WTC11 (cell line): ENCODE results near the gene SCNN1A. TPM values are rescaled to one million over a fixed set of nuclear protein-coding genes. Genes with fewer than 3 reads are reported as not detected.

Source experiments
- ATAC-seq: fragments of 200-7000 bp; cut with Tn5 transposase; 2 replicates; pipeline ENCODE4 v1.10.0; 2021; ENCODE audit warnings: mild to moderate bottlenecking, moderate library complexity
- CTCF ChIA-PET: fragments of 300-600 bp; sonication (Branson Sonifier 250); formaldehyde crosslinking; loops from one replicate; lab custom pipeline; 2021; ENCODE audit warnings: antibody characterized with exemption; lab: Charles Lee
- POLR2A ChIA-PET: fragments of 350-600 bp; sonication (Branson Sonifier 250); formaldehyde crosslinking; loops from one replicate; lab custom pipeline; 2021; ENCODE audit warnings: antibody characterized with exemption; lab: Charles Lee
- DNase-seq: peaks from one replicate; pipeline ENCODE4 v3.0.0; 2021; ENCODE audit warnings: low spot score
- H3K27ac Mint-ChIP-seq: 2 replicates; pipeline ENCODE4 v1.8.0; 2021; ENCODE audit warnings: mixed read lengths
- H3K27me3 Mint-ChIP-seq: 2 replicates; pipeline ENCODE4 v1.8.0; 2021; ENCODE audit warnings: low read depth, mild to moderate bottlenecking, moderate library complexity, mixed read lengths
- H3K36me3 Mint-ChIP-seq: 2 replicates; pipeline ENCODE4 v1.8.0; 2021; ENCODE audit warnings: mixed read lengths
- H3K4me1 Mint-ChIP-seq: 2 replicates; pipeline ENCODE4 v1.8.0; 2022; ENCODE audit warnings: mixed read lengths
- H3K4me3 Mint-ChIP-seq: 2 replicates; pipeline ENCODE4 v1.8.0; 2021; ENCODE audit warnings: mild to moderate bottlenecking, moderate library complexity, mixed read lengths
- H3K9me3 Mint-ChIP-seq: 2 replicates; pipeline ENCODE4 v1.8.0; 2021; ENCODE audit warnings: mixed read lengths
- CBFB ChIP-seq: sonication (generic); formaldehyde crosslinking; IDR thresholded peaks from 2 replicates; pipeline ENCODE4 v1.8.1; 2022; ENCODE audit warnings: mild to moderate bottlenecking, low read depth, missing genetic modification reagents
- CREB1 ChIP-seq: sonication (generic); formaldehyde crosslinking; IDR thresholded peaks from 2 replicates; pipeline ENCODE4 v1.8.0; 2023; ENCODE audit warnings: mild to moderate bottlenecking, missing genetic modification reagents
- GABPB1 ChIP-seq: sonication (generic); formaldehyde crosslinking; IDR thresholded peaks from 2 replicates; pipeline ENCODE4 v1.8.1; 2023; ENCODE audit warnings: mild to moderate bottlenecking, missing genetic modification reagents
- GRHL2 ChIP-seq: fragments of 250-450 bp; sonication (Bioruptor Pico); IDR thresholded peaks from 2 replicates; pipeline ENCODE4 v1.8.0; 2022; ENCODE audit warnings: mild to moderate bottlenecking, moderate library complexity; ENCODE audit not compliant: insufficient replicate concordance, severe bottlenecking
- KAT7 ChIP-seq: sonication (generic); formaldehyde crosslinking; IDR thresholded peaks from 2 replicates; pipeline ENCODE4 v1.8.1; 2023; ENCODE audit warnings: missing genetic modification reagents, mild to moderate bottlenecking, borderline replicate concordance
- NFYB ChIP-seq: sonication (generic); formaldehyde crosslinking; conservative IDR thresholded peaks from 2 replicates; pipeline ENCODE4 v1.8.0; 2022; ENCODE audit warnings: low read depth, missing genetic modification reagents
- NR1H2 ChIP-seq: sonication (generic); formaldehyde crosslinking; IDR thresholded peaks from 2 replicates; pipeline ENCODE4 v1.9.0; 2021; ENCODE audit warnings: mild to moderate bottlenecking, moderate library complexity, missing genetic modification reagents
- NR2C2 ChIP-seq: sonication (generic); formaldehyde crosslinking; IDR thresholded peaks from 2 replicates; pipeline ENCODE4 v1.8.0; 2022; ENCODE audit warnings: mild to moderate bottlenecking, missing genetic modification reagents
- SMAD4 ChIP-seq: sonication (generic); formaldehyde crosslinking; IDR thresholded peaks from 2 replicates; pipeline ENCODE4 v1.8.0; 2022; ENCODE audit warnings: mild to moderate bottlenecking, missing genetic modification reagents
- TCF7 ChIP-seq: sonication (generic); formaldehyde crosslinking; IDR thresholded peaks from 2 replicates; pipeline ENCODE4 v1.8.0; 2022; ENCODE audit warnings: mild to moderate bottlenecking, low read depth, missing genetic modification reagents, moderate library complexity
- TEAD1 ChIP-seq: sonication (generic); formaldehyde crosslinking; IDR thresholded peaks from 2 replicates; pipeline ENCODE4 v1.8.0; 2022; ENCODE audit warnings: mild to moderate bottlenecking, missing genetic modification reagents
- TP53 ChIP-seq: sonication (generic); formaldehyde crosslinking; IDR thresholded peaks from 2 replicates; pipeline ENCODE4 v1.8.1; 2023; ENCODE audit warnings: mild to moderate bottlenecking, missing genetic modification reagents
- ZBTB21 ChIP-seq: sonication (generic); formaldehyde crosslinking; IDR thresholded peaks from 2 replicates; pipeline ENCODE4 v1.8.1; 2023; ENCODE audit warnings: mild to moderate bottlenecking, missing genetic modification reagents, borderline replicate concordance
- ZNF121 ChIP-seq: sonication (generic); formaldehyde crosslinking; IDR thresholded peaks from 2 replicates; pipeline ENCODE4 v1.8.0; 2023; ENCODE audit warnings: missing genetic modification reagents
- ZNF138 ChIP-seq: sonication (generic); formaldehyde crosslinking; conservative IDR thresholded peaks from 2 replicates; pipeline ENCODE4 v1.8.1; 2022; ENCODE audit warnings: mild to moderate bottlenecking, moderate library complexity, missing genetic modification reagents
- ZNF416 ChIP-seq: fragments of 250-450 bp; sonication (Bioruptor Pico); IDR thresholded peaks from 2 replicates; pipeline ENCODE4 v1.9.0; 2021; ENCODE audit warnings: mild to moderate bottlenecking, inconsistent platforms
- total RNA-seq: library from RNA; stranded (reverse); gene quantifications from 3 replicates; pipeline ENCODE4 v1.2.3, GENCODE V29; 2021
- TF ChIP-seq, protein P1 (sequence below): sonication (generic); formaldehyde crosslinking; conservative IDR thresholded peaks from 2 replicates; pipeline ENCODE4 v1.8.1; 2022; ENCODE audit warnings: mild to moderate bottlenecking, missing genetic modification reagents
- TF ChIP-seq, protein P2 (sequence below): sonication (generic); formaldehyde crosslinking; IDR thresholded peaks from 2 replicates; pipeline ENCODE4 v1.8.0; 2022; ENCODE audit warnings: mild to moderate bottlenecking, missing genetic modification reagents
- TF ChIP-seq, protein P3 (sequence below): fragments of 200-600 bp; IDR thresholded peaks from 2 replicates; pipeline ENCODE4 v1.8.0; 2022; ENCODE audit warnings: antibody characterized with exemption
- TF ChIP-seq, protein P4 (sequence below): sonication (generic); formaldehyde crosslinking; IDR thresholded peaks from 2 replicates; pipeline ENCODE4 v1.8.0; 2022; ENCODE audit warnings: missing genetic modification reagents

SCNN1A gene
- total RNA-seq, 1 experiment from 2014 or later = 100 TPM

DNA sequence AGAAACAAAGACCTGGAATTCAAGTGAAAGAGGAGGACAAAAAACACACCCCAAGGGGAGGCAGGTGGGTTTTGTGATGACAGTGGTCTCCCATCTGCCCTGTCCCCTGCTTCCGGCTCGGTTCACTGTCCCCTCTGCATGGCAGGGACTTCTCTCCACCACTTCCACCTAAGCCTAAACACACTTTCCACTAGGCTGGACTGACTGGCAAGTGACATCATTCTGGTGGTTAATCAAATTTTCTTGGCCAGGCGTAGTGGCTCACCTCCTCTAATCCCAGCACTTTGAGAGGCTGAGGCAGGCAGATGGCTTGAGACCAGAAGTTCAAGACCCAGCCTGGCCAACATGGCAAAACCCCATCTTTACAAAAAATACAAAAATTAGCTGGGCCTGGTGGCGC lies 53.0 kb downstream of the SCNN1A start:
- Mint-ChIP-seq H3K9me3 (no peaks in the 10 kb centered on the region), H3K4me3 (peak overlapping the region; percentile 62; the same call in 1 of the 2 replicates), H3K4me1 (peaks cover 63% of the 10 kb centered on the region), H3K36me3 (peaks cover 35% of the 10 kb centered on the region), H3K27me3 (no peaks in the 10 kb centered on the region), H3K27ac (peak overlapping the region; percentile 98)
- ChIA-PET CTCF (interaction anchor here (0.5 to 2.6 kb wide), 22 partner anchors 10 to 623 kb away, joined by 3 to 19 read pairs (median 6); partner anchors contain the start of genes TNFRSF1A and VAMP1), POLR2A (interaction anchor here (1.0 to 1.6 kb wide), 3 partner anchors 14 to 53 kb away, joined by 3 to 6 read pairs (median 4); partner anchors contain the start of gene SCNN1A)
- DNase-seq (no peak), ATAC-seq (no peak)
- no peak for TF ChIP-seq GRHL2 (CRISPR knock-in tag)
- no peak for TF ChIP-seq TCF7
- no peak for TF ChIP-seq ZBTB21 (CRISPR knock-in tag)
- TF ChIP-seq, protein P1, sequence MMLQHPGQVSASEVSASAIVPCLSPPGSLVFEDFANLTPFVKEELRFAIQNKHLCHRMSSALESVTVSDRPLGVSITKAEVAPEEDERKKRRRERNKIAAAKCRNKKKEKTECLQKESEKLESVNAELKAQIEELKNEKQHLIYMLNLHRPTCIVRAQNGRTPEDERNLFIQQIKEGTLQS (CRISPR knock-in tag) = no peak
- no peak for TF ChIP-seq KAT7
- no peak for TF ChIP-seq TEAD1 (CRISPR knock-in tag)
- no peak for TF ChIP-seq NR1H2 (CRISPR knock-in tag)
- TF ChIP-seq CREB1 (CRISPR knock-in tag) = no peak
- no peak for TF ChIP-seq NFYB (CRISPR knock-in tag)

DNA sequence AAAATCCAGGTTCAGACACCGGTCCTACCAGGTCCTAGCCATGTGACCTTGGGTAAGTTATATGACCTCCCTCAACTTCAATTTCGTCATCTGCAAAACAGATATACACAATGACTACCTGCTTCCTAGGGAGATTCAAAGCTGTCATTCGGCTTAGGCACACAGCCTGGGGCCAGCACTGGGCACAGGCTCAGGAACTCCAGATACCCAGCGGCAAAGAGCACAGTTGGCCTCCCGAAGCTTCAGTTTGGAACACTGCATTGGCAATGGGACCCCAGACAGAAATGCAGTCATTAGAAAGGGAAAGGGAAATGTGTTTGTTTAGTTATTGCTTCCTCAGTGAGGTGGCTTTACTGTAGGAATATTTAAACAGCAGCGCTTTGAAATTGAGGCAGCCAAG lies 53.5 kb downstream of the SCNN1A start:
- H3K4me3 Mint-ChIP-seq = peak overlapping the region; percentile 14
- POLR2A ChIA-PET = interaction anchor here (1.1 kb wide), 1 partner anchor 14 kb away, joined by 3 read pairs; no protein-coding TSS in a partner anchor
- CTCF ChIA-PET = interaction anchor here (1.3 to 2.6 kb wide), 4 partner anchors 9 to 217 kb away, joined by 5 to 17 read pairs (median 8); no protein-coding TSS in a partner anchor
- peaks cover 35% of the 10 kb centered on the region for H3K36me3 Mint-ChIP-seq
- TF ChIP-seq, protein P2, sequence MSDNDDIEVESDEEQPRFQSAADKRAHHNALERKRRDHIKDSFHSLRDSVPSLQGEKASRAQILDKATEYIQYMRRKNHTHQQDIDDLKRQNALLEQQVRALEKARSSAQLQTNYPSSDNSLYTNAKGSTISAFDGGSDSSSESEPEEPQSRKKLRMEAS (CRISPR knock-in tag) = no peak
- 0 out of 2 replicates have a peak, but pooled peaks have one; percentile 21 for TF ChIP-seq GABPB1 (CRISPR knock-in tag)
- peak overlapping the region; percentile 98 for H3K27ac Mint-ChIP-seq
- H3K27me3 Mint-ChIP-seq = no peaks in the 10 kb centered on the region
- no peak for DNase-seq
- no peak for ATAC-seq
- H3K9me3 Mint-ChIP-seq = no peaks in the 10 kb centered on the region
- peaks cover 65% of the 10 kb centered on the region for H3K4me1 Mint-ChIP-seq

DNA sequence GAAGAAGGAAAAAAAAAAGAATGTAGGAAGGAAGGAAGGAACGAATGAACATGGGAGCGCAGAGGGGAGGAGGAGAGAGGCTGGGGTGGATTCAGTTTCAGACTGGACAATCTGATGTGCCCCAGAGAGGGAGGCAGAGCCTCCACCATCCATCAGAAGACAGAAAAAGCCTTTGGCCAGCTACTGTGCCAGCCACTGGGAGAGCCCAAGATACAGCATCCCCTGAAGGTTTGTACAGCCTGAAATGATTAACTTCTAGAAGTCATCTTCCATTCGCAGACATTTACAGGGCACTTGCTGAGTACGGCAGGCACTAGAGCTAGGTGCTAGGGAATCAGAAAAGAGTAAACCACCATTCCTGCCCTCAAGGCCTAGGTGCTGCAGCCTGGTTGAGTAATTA lies 55.9 kb downstream of the SCNN1A start:
- no peak for DNase-seq
- CTCF ChIA-PET = no interaction called here
- peaks cover 49% of the 10 kb centered on the region for H3K4me1 Mint-ChIP-seq
- no peak for ATAC-seq
- H3K9me3 Mint-ChIP-seq = no peaks in the 10 kb centered on the region
- H3K36me3 Mint-ChIP-seq = peaks cover 44% of the 10 kb centered on the region
- no peaks in the 10 kb centered on the region for H3K27me3 Mint-ChIP-seq
- no peak overlapping the region for H3K4me3 Mint-ChIP-seq
- H3K27ac Mint-ChIP-seq = no peak overlapping the region
- POLR2A ChIA-PET = no interaction called here
- no peak for TF ChIP-seq ZNF138 (CRISPR knock-in tag)
- TF ChIP-seq TP53 (CRISPR knock-in tag) = no peak
- no peak for TF ChIP-seq KAT7
- no peak for TF ChIP-seq CBFB (CRISPR knock-in tag)

DNA sequence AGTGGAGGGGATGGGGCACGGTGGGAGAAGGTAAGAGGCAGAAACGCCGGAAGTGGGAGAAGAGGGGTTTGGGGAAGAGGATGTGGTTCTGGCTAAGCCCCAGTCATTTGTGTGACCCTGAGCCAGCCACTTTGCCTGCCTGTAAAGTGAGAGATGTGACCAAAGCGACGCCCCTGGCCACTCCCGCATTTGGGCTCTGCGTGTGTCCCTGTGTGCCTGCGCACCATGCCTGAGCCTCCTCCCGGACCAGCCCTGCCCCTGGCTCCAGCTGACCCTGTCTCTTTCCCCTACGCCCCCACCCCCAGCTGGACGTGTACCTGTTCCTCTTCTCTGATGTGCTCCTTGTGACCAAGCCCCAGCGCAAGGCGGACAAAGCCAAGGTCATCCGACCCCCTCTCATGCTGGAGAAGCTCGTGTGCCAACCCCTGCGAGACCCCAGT lies 56.9 kb downstream of the SCNN1A start:
- Mint-ChIP-seq H3K36me3 (peaks cover 50% of the 10 kb centered on the region), H3K27ac (no peak overlapping the region; the same call in 1 of the 2 replicates), H3K27me3 (no peaks in the 10 kb centered on the region), H3K4me1 (peaks cover 41% of the 10 kb centered on the region), H3K4me3 (no peak overlapping the region), H3K9me3 (no peaks in the 10 kb centered on the region)
- ATAC-seq (no peak), DNase-seq (no peak)
- no peak for TF ChIP-seq ZNF416 (CRISPR knock-in tag)
- TF ChIP-seq ZNF121 (CRISPR knock-in tag) = no peak
- TF ChIP-seq, protein P3, sequence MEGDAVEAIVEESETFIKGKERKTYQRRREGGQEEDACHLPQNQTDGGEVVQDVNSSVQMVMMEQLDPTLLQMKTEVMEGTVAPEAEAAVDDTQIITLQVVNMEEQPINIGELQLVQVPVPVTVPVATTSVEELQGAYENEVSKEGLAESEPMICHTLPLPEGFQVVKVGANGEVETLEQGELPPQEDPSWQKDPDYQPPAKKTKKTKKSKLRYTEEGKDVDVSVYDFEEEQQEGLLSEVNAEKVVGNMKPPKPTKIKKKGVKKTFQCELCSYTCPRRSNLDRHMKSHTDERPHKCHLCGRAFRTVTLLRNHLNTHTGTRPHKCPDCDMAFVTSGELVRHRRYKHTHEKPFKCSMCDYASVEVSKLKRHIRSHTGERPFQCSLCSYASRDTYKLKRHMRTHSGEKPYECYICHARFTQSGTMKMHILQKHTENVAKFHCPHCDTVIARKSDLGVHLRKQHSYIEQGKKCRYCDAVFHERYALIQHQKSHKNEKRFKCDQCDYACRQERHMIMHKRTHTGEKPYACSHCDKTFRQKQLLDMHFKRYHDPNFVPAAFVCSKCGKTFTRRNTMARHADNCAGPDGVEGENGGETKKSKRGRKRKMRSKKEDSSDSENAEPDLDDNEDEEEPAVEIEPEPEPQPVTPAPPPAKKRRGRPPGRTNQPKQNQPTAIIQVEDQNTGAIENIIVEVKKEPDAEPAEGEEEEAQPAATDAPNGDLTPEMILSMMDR = no peak
- no peak for TF ChIP-seq TCF7
- TF ChIP-seq TP53 (CRISPR knock-in tag) = no peak
- no peak for TF ChIP-seq ZBTB21 (CRISPR knock-in tag)
- TF ChIP-seq NR1H2 (CRISPR knock-in tag) = no peak
- TF ChIP-seq SMAD4 = no peak
- TF ChIP-seq, protein P4, sequence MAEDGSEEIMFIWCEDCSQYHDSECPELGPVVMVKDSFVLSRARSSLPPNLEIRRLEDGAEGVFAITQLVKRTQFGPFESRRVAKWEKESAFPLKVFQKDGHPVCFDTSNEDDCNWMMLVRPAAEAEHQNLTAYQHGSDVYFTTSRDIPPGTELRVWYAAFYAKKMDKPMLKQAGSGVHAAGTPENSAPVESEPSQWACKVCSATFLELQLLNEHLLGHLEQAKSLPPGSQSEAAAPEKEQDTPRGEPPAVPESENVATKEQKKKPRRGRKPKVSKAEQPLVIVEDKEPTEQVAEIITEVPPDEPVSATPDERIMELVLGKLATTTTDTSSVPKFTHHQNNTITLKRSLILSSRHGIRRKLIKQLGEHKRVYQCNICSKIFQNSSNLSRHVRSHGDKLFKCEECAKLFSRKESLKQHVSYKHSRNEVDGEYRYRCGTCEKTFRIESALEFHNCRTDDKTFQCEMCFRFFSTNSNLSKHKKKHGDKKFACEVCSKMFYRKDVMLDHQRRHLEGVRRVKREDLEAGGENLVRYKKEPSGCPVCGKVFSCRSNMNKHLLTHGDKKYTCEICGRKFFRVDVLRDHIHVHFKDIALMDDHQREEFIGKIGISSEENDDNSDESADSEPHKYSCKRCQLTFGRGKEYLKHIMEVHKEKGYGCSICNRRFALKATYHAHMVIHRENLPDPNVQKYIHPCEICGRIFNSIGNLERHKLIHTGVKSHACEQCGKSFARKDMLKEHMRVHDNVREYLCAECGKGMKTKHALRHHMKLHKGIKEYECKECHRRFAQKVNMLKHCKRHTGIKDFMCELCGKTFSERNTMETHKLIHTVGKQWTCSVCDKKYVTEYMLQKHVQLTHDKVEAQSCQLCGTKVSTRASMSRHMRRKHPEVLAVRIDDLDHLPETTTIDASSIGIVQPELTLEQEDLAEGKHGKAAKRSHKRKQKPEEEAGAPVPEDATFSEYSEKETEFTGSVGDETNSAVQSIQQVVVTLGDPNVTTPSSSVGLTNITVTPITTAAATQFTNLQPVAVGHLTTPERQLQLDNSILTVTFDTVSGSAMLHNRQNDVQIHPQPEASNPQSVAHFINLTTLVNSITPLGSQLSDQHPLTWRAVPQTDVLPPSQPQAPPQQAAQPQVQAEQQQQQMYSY (CRISPR knock-in tag) = no peak
- no peak for TF ChIP-seq NR2C2 (CRISPR knock-in tag)
- no peak for TF ChIP-seq CREB1 (CRISPR knock-in tag)
- ChIA-PET POLR2A (no interaction called here), CTCF (interaction anchor here (1.0 kb wide), 1 partner anchor 13 kb away, joined by 3 read pairs; no protein-coding TSS in a partner anchor)
